Endothelial cell of umbilical vein (primary cell): ENCODE results near the gene GRID1. TPM values are rescaled to one million over a fixed set of nuclear protein-coding genes. Genes with fewer than 3 reads are reported as not detected.

Experiments used
- BruUV-seq: library from RNA; stranded (reverse); fragments of 400-500 nt; replicated peaks from 2 replicates; lab custom pipeline; 2021; lab: Mats Ljungman, UMichigan
- CTCF ChIA-PET: fragments of 300-600, 350-600 bp; sonication (Branson Sonifier 250); formaldehyde crosslinking; loops from one replicate; lab custom pipeline; 2021; ENCODE audit warnings: antibody characterized with exemption, inconsistent platforms; lab: Charles Lee
- POLR2A ChIA-PET: fragments of 300-600, 350-600 bp; sonication (Branson Sonifier 250); formaldehyde crosslinking; loops from one replicate; lab custom pipeline; 2021; ENCODE audit warnings: antibody characterized with exemption, inconsistent platforms; lab: Charles Lee
- DNase-seq: peaks from one replicate; pipeline ENCODE4 v3.0.0-alpha.2; 2011; ENCODE audit warnings: low read depth, low spot score
- FAIRE-seq: peaks from 2 replicates; lab custom pipeline; 2011; peaks lifted over from hg19 to GRCh38; lab: Jason Lieb, UNC
- H2AFZ ChIP-seq: 2 replicates; pipeline ENCODE4 v1.6.0; 2012; ENCODE audit warnings: low read depth, low read length, control low read depth, inconsistent platforms
- H3K27ac ChIP-seq: 2 replicates; pipeline ENCODE4 v1.5.1; 2011; ENCODE audit warnings: low read depth, mild to moderate bottlenecking, control low read depth, low read length, moderate library complexity; ENCODE audit not compliant: insufficient read depth
- H3K27me3 ChIP-seq, 2 experiments: 2 replicates each; pipeline versions ENCODE4 v1.6.0 to v1.6.1; 2011; ENCODE audit warnings: low read length in 2 of 2, mixed read lengths in 1 of 2; ENCODE audit not compliant: control insufficient read depth in 2 of 2, insufficient read depth in 2 of 2
- H3K36me3 ChIP-seq, 2 experiments: 2 replicates in 1 of 2; 3 replicates in 1 of 2; pipeline ENCODE4 v1.5.1; 2011; ENCODE audit warnings: low read length in 2 of 2, mild to moderate bottlenecking in 1 of 2, moderate library complexity in 1 of 2; ENCODE audit not compliant: control insufficient read depth in 2 of 2, insufficient read depth in 2 of 2; ENCODE audit errors: extremely low read depth in 1 of 2
- H3K4me1 ChIP-seq: 3 replicates; pipeline ENCODE4 v1.5.1; 2011; ENCODE audit warnings: mild to moderate bottlenecking, low read length; ENCODE audit not compliant: control insufficient read depth, insufficient read depth; ENCODE audit errors: extremely low read depth
- H3K4me2 ChIP-seq: 2 replicates; pipeline ENCODE4 v1.6.1; 2011; ENCODE audit warnings: low read length, control low read depth, mixed read lengths; ENCODE audit not compliant: insufficient read depth
- H3K4me3 ChIP-seq, 3 experiments: fragments of 200-600 bp in 1 of 3; sonication (generic), shearing (Covaris generic) in 1 of 3; replicated peaks in 1 of 3; 2 replicates each; pipeline ENCODE4 v1.5.1; 2011 to 2016; ENCODE audit warnings: control low read depth in 3 of 3, low read length in 3 of 3, mild to moderate bottlenecking in 2 of 3, inconsistent platforms in 1 of 3, low read depth in 1 of 3, moderate library complexity in 1 of 3; ENCODE audit not compliant: insufficient read depth in 1 of 3
- H3K79me2 ChIP-seq: 2 replicates; pipeline ENCODE4 v1.6.0; 2012; ENCODE audit warnings: low read length, inconsistent platforms; ENCODE audit not compliant: control insufficient read depth, insufficient read depth
- H3K9ac ChIP-seq: replicated peaks from 2 replicates; pipeline ENCODE3; 2011; ENCODE audit warnings: low read length, control low read depth; ENCODE audit not compliant: insufficient read depth; ENCODE audit errors: extremely low read depth
- H3K9me1 ChIP-seq: replicated peaks from 3 replicates; pipeline ENCODE4 v1.6.0; 2011; ENCODE audit warnings: mild to moderate bottlenecking, low read length; ENCODE audit not compliant: control insufficient read depth, insufficient read depth; ENCODE audit errors: extremely low read depth
- H3K9me3 ChIP-seq: replicated peaks from 2 replicates; pipeline ENCODE4 v1.5.1; 2012; ENCODE audit warnings: low read length, inconsistent platforms; ENCODE audit not compliant: control insufficient read depth, insufficient read depth
- H4K20me1 ChIP-seq: replicated peaks from 2 replicates; pipeline ENCODE3; 2011; ENCODE audit warnings: mild to moderate bottlenecking, low read length; ENCODE audit not compliant: control insufficient read depth, insufficient read depth; ENCODE audit errors: extremely low read depth
- CTCF ChIP-seq, 2 donors: IDR thresholded peaks; 1 replicate in 1 of 2; 2 replicates in 1 of 2; pipeline ENCODE4 v1.5.1; 2011; ENCODE audit warnings: low read length in 2 of 2, mild to moderate bottlenecking in 2 of 2, moderate library complexity in 2 of 2, control low read depth in 1 of 2, inconsistent platforms in 1 of 2, low read depth in 1 of 2; ENCODE audit not compliant: insufficient read depth in 1 of 2; ENCODE audit errors: extremely low read depth in 1 of 2
- EZH2 ChIP-seq: IDR thresholded peaks from 2 replicates; pipeline ENCODE4 v1.6.1; 2012; ENCODE audit warnings: borderline replicate concordance, low read depth, mild to moderate bottlenecking, moderate library complexity, low read length, inconsistent platforms; ENCODE audit not compliant: severe bottlenecking
- FOS ChIP-seq: IDR thresholded peaks from 2 replicates; pipeline ENCODE4 v1.6.1; 2011; ENCODE audit warnings: mild to moderate bottlenecking, low read length, moderate library complexity, borderline replicate concordance; ENCODE audit not compliant: insufficient read depth
- GATA2 ChIP-seq: IDR thresholded peaks from 2 replicates; pipeline ENCODE4 v1.7.0; 2011; ENCODE audit warnings: low read depth, mild to moderate bottlenecking, moderate library complexity, mixed read lengths, low read length; ENCODE audit not compliant: insufficient read length, insufficient read depth
- JUN ChIP-seq: IDR thresholded peaks from 2 replicates; pipeline ENCODE4 v1.6.1; 2011; ENCODE audit warnings: borderline replicate concordance, low read depth; ENCODE audit not compliant: insufficient read length, insufficient read depth
- MAX ChIP-seq: IDR thresholded peaks from 2 replicates; pipeline ENCODE4 v1.6.1; 2011; ENCODE audit not compliant: insufficient read depth, insufficient read length
- MYC ChIP-seq: IDR thresholded peaks from one replicate; pipeline ENCODE4 v1.6.1; 2011; ENCODE audit warnings: mild to moderate bottlenecking, low read depth, low read length
- POLR2A ChIP-seq: IDR thresholded peaks from 2 replicates; pipeline ENCODE4 v1.6.1; 2012; ENCODE audit warnings: low read depth, mild to moderate bottlenecking, control low read depth, low read length
- POLR2AphosphoS5 ChIP-seq: IDR thresholded peaks from 2 replicates; pipeline ENCODE4 v1.6.1; 2012; ENCODE audit warnings: low read depth, mild to moderate bottlenecking, control low read depth, low read length, moderate library complexity; ENCODE audit not compliant: insufficient read depth
- dilution Hi-C: fragments of 300-500 bp; cut with MboI; formaldehyde crosslinking; loops from one replicate; pipeline ENCODE4 v1.15.0; 2019; ENCODE audit warnings: low sequenced_read_pairs; ENCODE audit not compliant: extremely low pct_ligation_motif_present
- intact Hi-C: fragments of 100-400 bp; cut with micrococcal nuclease; formaldehyde crosslinking; loops from one replicate; pipeline ENCODE4 v1.10.0; 2022
- polyA plus RNA-seq, 4 experiments: library from polyadenylated mRNA; depleted of rRNA in 3 of 4; stranded (reverse) in 3 of 4; unstranded in 1 of 4; fragments of >200 nt; gene quantifications; 2 replicates each; pipeline versions ENCODE4 v1.2.1 to v1.2.3, GENCODE V29; 2011 to 2012; ENCODE audit warnings: missing spikeins in 1 of 4
- total RNA-seq: library from RNA; stranded (reverse); gene quantifications from 2 replicates; pipeline ENCODE4 v1.2.3, GENCODE V29; 2021

The GRID1 gene
- total and polyA plus RNA-seq, 2 donors (not counting 3 experiments of a cell fraction or from before 2014, with no cell fraction given) = not detected

GRCh38 chr10:86340991-86341260 lies 25.7 kb downstream of the GRID1 start:
- H3K4me2 ChIP-seq = no peak overlapping the region

More at GRCh38 chr10:86340991-86341260, 25.7 kb downstream of the GRID1 start:
- Histone ChIP-seq H3K9me1 (no peaks in the 10 kb centered on the region), H3K9me3 (no peaks in the 10 kb centered on the region), H4K20me1 (no peaks in the 10 kb centered on the region), H3K9ac (no peak overlapping the region), H3K79me2 (no peaks in the 10 kb centered on the region), H3K4me3 (no peak overlapping the region), H2AFZ (no peak overlapping the region), H3K36me3 (no peaks in the 10 kb centered on the region), H3K4me1 (no peaks in the 10 kb centered on the region), H3K27ac (no peak overlapping the region), H3K27me3 (no peaks in the 10 kb centered on the region)
- TF ChIP-seq MAX (no peak), GATA2 (no peak), POLR2AphosphoS5 (no peak), MYC (no peak), EZH2 (no peak), POLR2A (no peak), CTCF (IDR thresholded peaks at IDR 0.05; ENCODE audit: extremely low read depth in 1 of 2, insufficient read depth in 1 of 2, low read depth in 1 of 2, low read length in 2 of 2) (no peak), FOS (no peak), JUN (no peak)
- FAIRE-seq (no peak), DNase-seq (no peak)
- no TSS peak for BruUV-seq
- CTCF ChIA-PET = interaction anchor here (0.7 kb wide), 1 partner anchor 189 kb away, joined by 3 read pairs; no protein-coding TSS in a partner anchor
- dilution Hi-C loops = no loop called here
- intact Hi-C loops = loop anchor here (10.0 kb wide), 1 partner anchor 1496 kb away; no protein-coding TSS in a partner anchor
- POLR2A ChIA-PET = no interaction called here
